T-helper 17 cell (primary cell): ENCODE results near the gene AGK. TPM values are rescaled to one million over a fixed set of nuclear protein-coding genes. Genes with fewer than 3 reads are reported as not detected.

Experiments
- ATAC-seq: fragments of 150-1000 bp; cut with Tn5 transposase; 2 replicates; pipeline ENCODE4 v1.10.0; 2021; ENCODE audit warnings: mild to moderate bottlenecking, moderate library complexity
- DNase-seq, 3 donors: peaks; one replicate each; pipeline versions ENCODE4 v3.0.0 to v3.0.0-alpha.2; 2020 to 2021
- H3K9me3 ChIP-seq: one replicate; pipeline ENCODE4 v1.7.0; 2013; ENCODE audit warnings: low read length, mild to moderate bottlenecking; ENCODE audit not compliant: control insufficient read depth, poor library complexity, severe bottlenecking
- H3K27ac Mint-ChIP-seq: one replicate; pipeline ENCODE4 v1.8.0; 2022; ENCODE audit warnings: mild to moderate bottlenecking, moderate library complexity, mixed read lengths
- H3K27me3 Mint-ChIP-seq: one replicate; pipeline ENCODE4 v1.8.0; 2022; ENCODE audit warnings: mixed read lengths
- H3K36me3 Mint-ChIP-seq: one replicate; pipeline ENCODE4 v1.8.0; 2022; ENCODE audit warnings: low read depth, mixed read lengths
- H3K4me1 Mint-ChIP-seq: one replicate; pipeline ENCODE4 v1.8.0; 2022; ENCODE audit warnings: mild to moderate bottlenecking, mixed read lengths
- H3K4me3 Mint-ChIP-seq: one replicate; pipeline ENCODE4 v1.8.0; 2022; ENCODE audit warnings: mild to moderate bottlenecking, moderate library complexity, mixed read lengths
- total RNA-seq, 4 donors: library from RNA in 2 of 4; stranded (reverse) in 2 of 4; gene quantifications; one replicate each; pipeline ENCODE4 v1.2.3 and lab custom pipeline; 2022 to 2026

The AGK gene
- total RNA-seq, 2 donors from 2014 or later = 25.9 to 27.4 TPM

GRCh38 chr7:141702047-141702567, 150.9 kb downstream of the AGK start, which contains the start of gene DENND11:
TSS of gene DENND11 (minus strand) at chr7:141702166. CDS start at chr7:141702153, 13 bp downstream.
- ATAC-seq = peak; percentile 82
- no peaks in the 10 kb centered on the region for H3K36me3 Mint-ChIP-seq
- H3K27ac Mint-ChIP-seq = peak within 1 kb of the TSS; percentile 97
- no peaks in the 10 kb centered on the region for H3K9me3 ChIP-seq
- H3K4me1 Mint-ChIP-seq = peaks cover 38% of the 10 kb centered on the region
- H3K27me3 Mint-ChIP-seq = no peaks in the 10 kb centered on the region
- H3K4me3 Mint-ChIP-seq = peak within 1 kb of the TSS; percentile 94
- peak; percentile 48 to 66 (median 61) for DNase-seq

- H3K9me3 ChIP-seq = no peaks in the 10 kb centered on the region
- Mint-ChIP-seq H3K27ac (peak overlapping the region; percentile 87), H3K36me3 (no peaks in the 10 kb centered on the region), H3K27me3 (no peaks in the 10 kb centered on the region), H3K4me3 (peak overlapping the region; percentile 25), H3K4me1 (peaks cover 33% of the 10 kb centered on the region)
- no peak for DNase-seq
- ATAC-seq = no peak
Measured at GRCh38 chr7:141702892-141703291, 151.7 kb downstream of the AGK start.

- Mint-ChIP-seq H3K36me3 (peaks cover 2% of the 10 kb centered on the region), H3K27me3 (no peaks in the 10 kb centered on the region), H3K4me3 (no peak overlapping the region), H3K27ac (peak overlapping the region; percentile 81), H3K4me1 (peaks cover 21% of the 10 kb centered on the region)
- DNase-seq (no peak), ATAC-seq (no peak)
- H3K9me3 ChIP-seq = no peaks in the 10 kb centered on the region
Measured at GRCh38 chr7:141704112-141704511, 152.9 kb downstream of the AGK start.

DNA sequence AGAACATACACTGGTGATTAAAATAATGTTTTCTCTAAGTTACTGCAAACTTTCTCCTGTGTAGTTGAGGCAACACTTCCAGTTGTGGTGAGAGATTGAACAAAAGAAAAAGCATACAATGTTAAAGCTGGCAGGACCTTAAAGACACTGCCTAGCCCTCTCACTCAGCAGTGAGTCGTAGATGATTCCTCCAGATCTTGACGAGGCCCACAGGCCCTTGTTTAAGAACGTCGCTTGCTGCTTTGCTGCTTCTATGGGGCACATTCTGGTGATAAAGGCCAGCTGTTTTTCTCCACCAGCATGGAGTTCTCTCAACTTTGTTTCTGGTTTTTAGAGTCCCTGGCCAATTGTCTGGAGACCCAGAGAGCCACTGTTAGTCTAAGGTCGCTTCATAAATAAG, 153.5 kb downstream of the AGK start:
- Mint-ChIP-seq H3K4me3 (no peak overlapping the region), H3K27me3 (no peaks in the 10 kb centered on the region), H3K36me3 (peaks cover 2% of the 10 kb centered on the region), H3K4me1 (peaks cover 16% of the 10 kb centered on the region), H3K27ac (no peak overlapping the region)
- DNase-seq = no peak
- no peak for ATAC-seq
- no peaks in the 10 kb centered on the region for H3K9me3 ChIP-seq

Other genes with a start within 250 kb of the AGK start
- gene DENND11, start 150.8 kb downstream of the AGK start, total RNA-seq = 10 to 100 TPM; 34.1 to 37.6 TPM
- gene WEE2, start 156.9 kb downstream of the AGK start, total RNA-seq = not detected
- 10 to 100 TPM; 81.3 to 91.3 TPM for gene SSBP1, start 186.9 kb downstream of the AGK start, total RNA-seq
- under 1 TPM; 0.42 to 0.87 TPM for gene TAS2R3, start 212.7 kb downstream of the AGK start, total RNA-seq
- under 1 TPM; 0.37 to 0.50 TPM for gene TAS2R4, start 225.3 kb downstream of the AGK start, total RNA-seq
- 1 to 10 TPM in 1 of 2 donors, under 1 TPM in 1; 0.90 to 1.1 TPM for gene TAS2R5, start 238.8 kb downstream of the AGK start, total RNA-seq